ENCODE measurements around the gene RNASE1. TPM values are rescaled to one million over a fixed set of nuclear protein-coding genes. Genes with fewer than 3 reads are reported as not detected.

RNASE1 gene
- not detected for total RNA-seq

GRCh38 chr14:20802341-20803084, at the start of gene RNASE1:
RNASE1 (minus strand) TSS chr14:20802844; CDS start chr14:20802068, 776 bp downstream.

Other genes starting within 250 kb of the RNASE1 start
- gene RNASE9, start 241.8 kb downstream of the RNASE1 start, total RNA-seq: not detected
- not detected for gene RNASE11, start 214.8 kb downstream of the RNASE1 start, total RNA-seq
- gene RNASE12, start 211.5 kb downstream of the RNASE1 start, total RNA-seq: not detected
- not detected for gene OR6S1, start 161.2 kb downstream of the RNASE1 start, total RNA-seq
- 1 to 10 TPM; 4.3 to 8.3 TPM for gene RNASE4, start 118.3 kb downstream of the RNASE1 start, total RNA-seq
- gene ANG, start 114.1 kb downstream of the RNASE1 start, total RNA-seq: 1 to 10 TPM; 6.9 to 7.0 TPM
- gene EDDM3A, start 57.0 kb downstream of the RNASE1 start, total RNA-seq: not detected
- not detected for gene EDDM3B, start 34.4 kb downstream of the RNASE1 start, total RNA-seq
- gene RNASE6, start 21.6 kb downstream of the RNASE1 start, total RNA-seq: not detected
- not detected for gene RNASE3, start 88.5 kb upstream of the RNASE1 start, total RNA-seq
- not detected for gene RNASE2, start 152.6 kb upstream of the RNASE1 start, total RNA-seq
- gene METTL17, start 187.1 kb upstream of the RNASE1 start, total RNA-seq: 10 to 100 TPM; 47.8 to 67.6 TPM
- not detected for gene SLC39A2, start 196.4 kb upstream of the RNASE1 start, total RNA-seq
- gene NDRG2, start 222.2 kb upstream of the RNASE1 start, total RNA-seq: 1 to 10 TPM; 2.3 to 8.9 TPM
- not detected for gene TPPP2, start 227.4 kb upstream of the RNASE1 start, total RNA-seq
- gene RNASE13, start 232.0 kb upstream of the RNASE1 start, total RNA-seq: under 1 TPM in 1 of 2 donors, not detected in 1; under 0.01 TPM
- gene RNASE7, start 239.5 kb upstream of the RNASE1 start, total RNA-seq: not detected